ENCODE results near the gene SSR2. TPM values are rescaled to one million over a fixed set of nuclear protein-coding genes. Genes with fewer than 3 reads are reported as not detected.
A peak's percentile ranks its signal among the peaks of the same experiment; 100 is the strongest.

The SSR2 gene
- total and polyA plus RNA-seq, 8 donors: 160 to 243 (median 202) TPM

DNA sequence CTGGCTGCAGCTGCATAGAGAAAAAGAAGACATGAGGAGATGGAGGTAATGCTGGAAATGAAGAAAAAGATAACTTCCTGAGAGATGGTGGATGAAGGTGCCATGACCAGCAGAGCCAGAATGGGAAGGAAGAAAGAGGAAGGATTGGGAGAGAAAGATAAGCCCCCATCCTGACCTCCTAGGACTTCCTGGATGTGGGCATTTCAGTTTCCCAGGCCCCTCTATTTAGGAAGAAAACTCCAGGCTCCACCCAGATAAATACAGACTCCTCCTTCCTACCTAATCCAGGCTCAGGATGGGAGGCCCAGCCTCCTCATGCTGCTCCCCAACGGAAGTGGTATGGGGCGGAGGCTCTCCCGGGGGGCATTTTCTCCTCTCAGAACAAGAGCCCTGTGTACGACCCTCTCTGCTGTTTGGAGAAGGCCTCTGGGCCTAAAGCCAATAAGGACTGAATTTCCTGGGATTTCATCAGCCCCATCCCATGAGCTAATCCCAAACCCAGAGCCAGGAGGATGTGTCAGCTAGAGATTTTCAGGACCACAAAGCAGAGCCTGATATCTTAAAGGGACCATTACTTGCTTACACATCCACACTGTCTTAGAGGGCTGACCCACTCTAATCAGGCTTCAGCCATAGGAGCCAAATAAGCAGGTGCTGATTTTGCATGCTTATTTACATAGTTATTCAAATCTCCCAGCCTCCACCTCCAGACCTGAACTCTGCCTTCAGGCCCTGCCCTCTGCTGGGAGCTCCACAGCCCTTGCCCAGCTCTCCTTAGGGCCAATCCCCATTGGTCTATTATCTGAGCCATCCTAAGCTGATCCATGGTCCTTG is 37.3 kb downstream of the SSR2 start:
- Histone ChIP-seq H3K27ac (no peak overlapping the region), H3K36me3 (no peaks in the 10 kb centered on the region), H3K4me1 (peaks cover 0 to 10% (median 0%) of the 10 kb centered on the region in 3 donors), H3K9me3 (no peaks in the 10 kb centered on the region), H3K4me3 (no peak overlapping the region), H3K27me3 (no peaks in the 10 kb centered on the region)
- FAIRE-seq: no peak
- intact Hi-C loops (cut with DNase I): loop anchor here in 2 of 3 donors (5.0 kb wide), 2 partner anchors 41 to 46 kb away; partner anchors contain the start of gene RXFP4 (in 1 of the 2)
- WGBS, 2 donors: 54 to 64% methylated on average over 4 of the region's 4 CpGs
- peak; percentile 24 to 42 (median 24) for ATAC-seq
- TF ChIP-seq, protein P1, sequence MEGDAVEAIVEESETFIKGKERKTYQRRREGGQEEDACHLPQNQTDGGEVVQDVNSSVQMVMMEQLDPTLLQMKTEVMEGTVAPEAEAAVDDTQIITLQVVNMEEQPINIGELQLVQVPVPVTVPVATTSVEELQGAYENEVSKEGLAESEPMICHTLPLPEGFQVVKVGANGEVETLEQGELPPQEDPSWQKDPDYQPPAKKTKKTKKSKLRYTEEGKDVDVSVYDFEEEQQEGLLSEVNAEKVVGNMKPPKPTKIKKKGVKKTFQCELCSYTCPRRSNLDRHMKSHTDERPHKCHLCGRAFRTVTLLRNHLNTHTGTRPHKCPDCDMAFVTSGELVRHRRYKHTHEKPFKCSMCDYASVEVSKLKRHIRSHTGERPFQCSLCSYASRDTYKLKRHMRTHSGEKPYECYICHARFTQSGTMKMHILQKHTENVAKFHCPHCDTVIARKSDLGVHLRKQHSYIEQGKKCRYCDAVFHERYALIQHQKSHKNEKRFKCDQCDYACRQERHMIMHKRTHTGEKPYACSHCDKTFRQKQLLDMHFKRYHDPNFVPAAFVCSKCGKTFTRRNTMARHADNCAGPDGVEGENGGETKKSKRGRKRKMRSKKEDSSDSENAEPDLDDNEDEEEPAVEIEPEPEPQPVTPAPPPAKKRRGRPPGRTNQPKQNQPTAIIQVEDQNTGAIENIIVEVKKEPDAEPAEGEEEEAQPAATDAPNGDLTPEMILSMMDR (IDR thresholded peaks at IDR 0.05): no peak
- peak in 1 of 6 donors; percentile 73 for DNase-seq

DNA sequence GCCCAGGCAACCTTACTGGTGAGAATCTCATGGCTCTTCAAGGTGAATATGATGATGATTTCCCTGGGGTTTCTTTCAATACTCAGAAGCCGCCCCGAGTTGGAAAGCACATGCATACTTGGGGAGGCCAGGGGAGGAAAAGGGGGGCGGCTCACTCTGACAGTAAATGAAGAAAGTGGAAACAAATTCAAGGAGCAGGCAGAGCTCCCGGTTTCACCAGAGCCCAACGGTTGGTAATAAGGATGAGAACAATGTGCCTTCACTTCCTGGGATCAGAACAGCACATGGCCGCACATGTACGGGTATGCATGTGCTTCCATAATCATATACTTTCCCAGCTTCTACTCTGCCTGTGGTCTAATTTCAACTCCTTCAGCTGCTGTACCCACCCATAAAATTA is 38.6 kb downstream of the SSR2 start:
- FAIRE-seq (no peak), DNase-seq (no peak), ATAC-seq (no peak)
- intact Hi-C loops (cut with DNase I): loop anchor here in 2 of 3 donors (5.0 kb wide), 2 partner anchors 40 to 45 kb away; partner anchors contain the start of gene RXFP4 (in 1 of the 2)
- H3K9me3 ChIP-seq: no peaks in the 10 kb centered on the region
- TF ChIP-seq, protein P1 (IDR thresholded peaks at IDR 0.05): no peak
- H3K36me3 ChIP-seq: no peaks in the 10 kb centered on the region
- 74 to 79% methylated on average over 7 of the region's 7 CpGs for WGBS, 2 donors
- H3K4me3 ChIP-seq: no peak overlapping the region
- H3K27ac ChIP-seq: no peak overlapping the region
- no peaks in the 10 kb centered on the region for H3K27me3 ChIP-seq
- peaks cover 0 to 10% (median 0%) of the 10 kb centered on the region in 3 donors for H3K4me1 ChIP-seq

DNA sequence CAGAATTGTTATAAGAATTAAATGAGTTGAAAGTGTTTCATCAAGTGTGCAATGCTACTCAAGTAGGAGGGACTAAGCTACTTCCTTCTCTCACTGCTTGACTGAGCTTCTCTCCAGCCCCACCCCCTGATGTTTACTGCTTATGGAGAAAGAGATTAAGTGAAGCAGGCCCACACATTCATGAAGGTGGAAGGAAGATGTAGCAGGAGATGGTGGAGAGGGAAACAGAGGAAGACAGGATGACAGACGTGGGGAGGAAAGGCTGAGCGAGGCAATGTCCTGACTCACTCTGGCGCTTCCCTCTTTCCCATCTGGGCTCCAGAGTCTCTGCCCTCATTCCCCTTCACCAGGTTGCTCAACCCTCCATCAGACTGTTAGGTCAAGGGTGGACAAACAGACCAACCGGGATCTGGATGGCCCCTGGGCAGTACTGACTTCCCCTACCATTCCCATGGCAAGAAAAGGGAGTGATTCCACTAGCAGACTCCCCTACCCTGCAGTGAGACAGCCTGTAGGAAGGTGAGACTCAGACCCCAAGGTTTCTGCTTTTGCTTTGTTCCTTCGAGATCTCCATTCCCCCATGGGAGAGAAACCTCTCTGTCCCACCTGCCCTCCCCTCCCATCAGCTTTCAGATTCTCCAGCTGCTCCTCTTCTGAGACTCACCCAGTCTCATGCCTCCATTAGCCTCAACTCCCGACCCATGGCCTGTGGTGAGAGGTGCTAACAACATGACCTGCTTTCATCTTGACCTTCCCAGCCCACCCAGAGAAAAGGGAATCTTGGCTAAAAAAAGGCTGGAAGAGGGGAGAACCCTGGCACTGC is 39.3 kb downstream of the SSR2 start:
- H3K9me3 ChIP-seq: no peaks in the 10 kb centered on the region
- H3K36me3 ChIP-seq: no peaks in the 10 kb centered on the region
- TF ChIP-seq, protein P1 (IDR thresholded peaks at IDR 0.05): no peak
- FAIRE-seq (no peak), DNase-seq (no peak), ATAC-seq (no peak)
- H3K4me1 ChIP-seq: peaks cover 0 to 10% (median 0%) of the 10 kb centered on the region in 3 donors
- 65 to 85% methylated on average over 6 of the region's 6 CpGs for WGBS, 2 donors
- intact Hi-C loops (cut with DNase I): loop anchor here in 2 of 3 donors (5.0 kb wide), 2 partner anchors 39 to 44 kb away; partner anchors contain the start of gene RXFP4 (in 1 of the 2)
- H3K4me3 ChIP-seq: no peak overlapping the region
- no peaks in the 10 kb centered on the region for H3K27me3 ChIP-seq
- peak overlapping the region in 1 of 4 donors; percentile 17 for H3K27ac ChIP-seq

DNA sequence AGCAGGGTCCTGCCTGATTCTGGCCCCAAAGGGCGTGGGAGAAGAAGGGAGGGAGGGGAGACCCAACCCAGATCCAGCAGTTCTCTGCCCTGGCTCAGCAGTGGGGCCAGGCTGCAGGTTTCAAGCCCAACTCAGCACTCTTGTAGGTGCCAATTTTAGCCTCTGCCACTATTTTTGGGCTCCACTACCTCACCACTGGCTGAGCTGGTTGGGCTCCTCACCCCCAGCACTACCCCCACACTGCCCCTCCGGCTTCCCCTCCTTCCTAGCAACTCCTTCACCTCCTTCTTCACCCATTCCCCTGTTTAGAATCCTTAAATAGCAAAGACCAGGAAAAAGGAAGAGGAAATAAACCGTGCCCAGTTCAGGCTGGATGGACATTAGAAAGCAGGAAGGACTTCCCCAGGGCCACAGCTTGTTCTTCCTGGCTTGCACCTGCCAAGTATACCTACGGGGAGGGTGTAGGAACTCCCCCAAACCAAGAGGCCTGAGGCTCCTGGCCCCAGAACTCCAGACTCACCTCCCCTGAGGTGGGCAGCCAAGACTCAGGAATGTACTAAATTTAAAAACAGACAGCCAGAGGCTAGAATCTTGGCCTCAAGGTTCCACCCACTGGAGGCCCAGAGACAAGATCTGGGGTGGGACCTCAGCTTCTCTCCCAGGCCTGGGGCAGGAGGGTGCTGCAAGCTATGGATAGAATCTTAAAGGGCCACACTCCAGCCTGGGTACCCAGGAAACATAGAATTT is 41.0 kb downstream of the SSR2 start:
- WGBS, 2 donors: 49 to 55% methylated on average over 4 of the region's 4 CpGs
- Histone ChIP-seq H3K9me3 (no peaks in the 10 kb centered on the region), H3K4me1 (peaks cover 0 to 10% (median 0%) of the 10 kb centered on the region in 3 donors), H3K27me3 (no peaks in the 10 kb centered on the region), H3K36me3 (no peaks in the 10 kb centered on the region), H3K4me3 (peak overlapping the region in 2 of 4 donors; percentile 57 to 83), H3K27ac (peak overlapping the region; percentile 4 to 86 (median 81))
- ATAC-seq (no peak), FAIRE-seq (no peak), DNase-seq (no peak)
- intact Hi-C loops (cut with DNase I): loop anchor here in 2 of 3 donors (5.0 kb wide), 2 partner anchors 37 to 42 kb away; partner anchors contain the start of gene RXFP4 (in 1 of the 2)
- TF ChIP-seq, protein P1 (IDR thresholded peaks at IDR 0.05): no peak

All from pancreas (tissue), 10 donors.